GM21526 (cell line): Measurements from ENCODE around the gene OR6C1.
"Not testable (repeated sequence)": the region's sequence is repeated elsewhere in the genome, so short reads cannot be mapped to it uniquely, and the experiment has no call there.

Experiments used
- ATAC-seq: cut with Tn5 transposase; IDR thresholded peaks from one replicate; pipeline ENCODE4 v1.9.1; 2021; ENCODE audit warnings: moderate library complexity; ENCODE audit not compliant: unreplicated experiment, low FRiP score

OR6C1 gene

DNA sequence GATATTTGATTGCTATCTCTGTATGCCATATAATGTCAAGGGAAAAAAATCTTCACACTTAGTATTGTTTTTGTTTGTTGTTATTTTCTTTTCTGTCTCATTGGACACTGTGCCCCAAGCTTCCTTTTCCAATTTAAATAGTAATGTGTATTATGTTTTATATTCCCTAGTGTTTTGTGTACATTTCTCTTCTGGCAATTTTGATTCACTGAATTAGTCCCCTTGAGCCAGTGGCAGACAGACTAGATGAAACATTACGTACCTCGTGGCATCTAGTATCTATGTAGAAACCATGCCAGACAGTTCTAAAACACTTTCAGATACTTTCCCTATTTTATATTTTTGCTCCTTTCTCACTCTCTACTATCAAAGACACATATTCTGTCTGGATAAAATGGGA is at the start of gene OR6C1:
TSS of gene OR6C1 (plus strand) at position 301 of the 400 bp plus-strand sequence. CDS start 6,257 bp downstream, outside the sequence.
- no peak for ATAC-seq

DNA sequence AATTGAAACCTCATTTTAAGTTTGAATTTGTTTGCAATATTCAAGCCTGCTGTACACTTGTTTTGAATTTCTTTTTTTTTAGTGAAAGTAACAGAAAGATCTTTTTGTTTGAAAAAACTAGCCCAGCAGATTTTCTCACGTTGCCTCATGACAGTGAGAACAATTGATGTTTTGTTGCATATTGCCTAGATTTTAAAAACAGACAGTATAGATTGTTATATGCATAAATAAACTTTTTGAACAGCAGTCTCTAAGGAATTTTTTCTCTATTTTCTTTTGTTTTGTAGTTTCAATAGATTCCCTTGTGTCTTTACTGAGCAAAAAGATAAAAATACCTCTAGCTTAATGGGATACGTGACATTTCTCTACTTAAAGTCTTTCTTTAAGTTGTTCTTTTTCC is 33.2 kb upstream of the OR6C1 start:
- no peak for ATAC-seq

DNA sequence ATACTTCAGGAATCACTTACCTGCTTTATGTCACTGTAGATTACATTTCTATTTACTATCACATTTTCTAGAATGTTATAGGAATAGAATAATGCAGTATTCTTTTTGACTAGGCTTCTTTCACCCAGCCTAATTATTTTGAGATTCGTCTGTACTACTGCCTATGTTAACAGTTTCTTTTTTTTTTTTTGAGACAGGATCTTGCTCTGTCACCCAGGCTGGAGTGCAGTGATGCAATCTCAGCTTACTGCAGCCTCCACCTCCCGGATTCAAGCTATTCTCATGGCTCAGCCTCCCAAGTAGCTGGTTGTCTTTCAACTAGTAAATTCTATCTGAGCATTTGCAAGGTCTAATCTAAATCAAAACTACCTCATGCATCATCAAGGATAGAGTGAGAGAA is 24.1 kb upstream of the OR6C1 start:
- ATAC-seq: no peak

DNA sequence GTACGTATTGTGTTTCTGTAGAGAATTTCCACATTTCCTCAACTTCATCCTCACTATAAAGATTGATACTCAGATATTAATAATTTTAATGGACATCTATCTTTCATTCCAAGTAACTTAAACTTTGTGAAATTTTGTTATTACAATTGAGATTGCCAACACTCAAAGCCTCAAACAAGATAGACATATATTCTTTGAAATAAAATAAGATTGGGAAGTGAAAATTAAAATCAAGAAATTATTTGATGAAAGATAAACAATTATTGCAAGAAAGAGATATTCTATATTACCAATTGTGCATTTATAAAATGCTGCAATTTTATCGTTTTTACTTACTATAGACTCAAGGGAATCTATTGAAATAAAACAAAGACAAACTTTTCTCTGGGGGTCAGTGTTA is 17.7 kb upstream of the OR6C1 start, which contains the start of gene OR6C6:
TSS of gene OR6C6 (minus strand) at position 101 of the 400 bp plus-strand sequence. CDS start 1,337 bp downstream, outside the sequence.
- no peak for ATAC-seq

DNA sequence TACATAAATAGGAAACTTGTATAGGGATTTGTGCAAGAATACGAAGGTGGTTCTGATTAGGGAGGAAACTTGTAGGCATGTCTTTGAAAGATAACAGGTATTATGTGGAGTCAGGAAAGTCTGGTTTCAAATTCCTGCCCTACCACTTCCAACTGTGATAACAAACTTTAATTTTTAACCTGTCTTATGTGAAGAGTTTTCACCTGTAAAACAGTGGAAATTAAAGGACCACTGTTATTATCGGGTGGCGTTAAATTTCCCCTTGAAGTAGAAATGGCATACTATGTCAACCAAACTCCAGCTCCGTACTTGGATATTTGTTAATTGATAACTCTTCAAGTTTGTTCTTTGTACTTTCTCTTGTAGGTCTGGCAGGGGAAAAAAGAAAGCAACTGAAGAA is 6.1 kb downstream of the OR6C1 start:
- no peak for ATAC-seq

DNA sequence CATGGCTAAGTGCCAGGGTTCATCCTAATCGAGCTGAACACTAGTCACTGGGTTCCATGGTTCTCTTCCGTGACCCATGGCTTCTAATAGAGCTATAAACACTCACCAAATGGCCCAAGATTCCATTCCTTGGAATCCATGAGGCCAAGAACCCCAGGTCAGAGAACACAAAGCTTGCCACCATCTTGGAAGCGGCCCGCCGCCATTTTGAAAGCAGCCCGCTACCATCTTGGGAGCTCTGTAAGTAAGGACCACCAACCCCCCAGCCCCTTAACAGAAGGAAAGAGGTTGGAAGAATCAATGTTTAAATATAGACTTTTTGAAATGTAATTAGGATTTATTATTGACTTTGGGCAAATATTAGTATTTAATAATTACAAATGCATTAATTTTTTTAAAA is 11.7 kb downstream of the OR6C1 start:
- not testable (repeated sequence) for ATAC-seq

DNA sequence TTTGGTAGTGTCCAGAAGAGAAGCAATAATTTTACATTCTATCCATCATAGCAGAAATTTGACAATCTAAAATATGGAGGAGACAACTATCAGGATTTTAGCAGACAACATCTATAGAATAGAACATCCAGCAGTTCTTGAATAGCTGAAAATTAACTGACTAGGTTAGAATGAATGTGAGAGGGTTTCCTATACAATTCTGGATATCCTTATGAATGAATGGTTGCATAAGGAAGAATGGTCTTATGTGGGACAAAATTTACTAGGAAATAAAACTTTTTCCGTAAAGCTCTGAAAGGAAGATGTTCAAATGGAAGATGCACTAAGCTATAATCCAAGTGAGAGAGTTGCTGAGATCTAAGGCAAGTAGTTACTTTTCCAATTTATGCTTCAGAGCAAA is 16.3 kb downstream of the OR6C1 start, which contains the start of gene OR6C3:
TSS of gene OR6C3 (plus strand) at position 301 of the 400 bp plus-strand sequence. CDS start 955 bp downstream, outside the sequence.
- no peak for ATAC-seq

DNA sequence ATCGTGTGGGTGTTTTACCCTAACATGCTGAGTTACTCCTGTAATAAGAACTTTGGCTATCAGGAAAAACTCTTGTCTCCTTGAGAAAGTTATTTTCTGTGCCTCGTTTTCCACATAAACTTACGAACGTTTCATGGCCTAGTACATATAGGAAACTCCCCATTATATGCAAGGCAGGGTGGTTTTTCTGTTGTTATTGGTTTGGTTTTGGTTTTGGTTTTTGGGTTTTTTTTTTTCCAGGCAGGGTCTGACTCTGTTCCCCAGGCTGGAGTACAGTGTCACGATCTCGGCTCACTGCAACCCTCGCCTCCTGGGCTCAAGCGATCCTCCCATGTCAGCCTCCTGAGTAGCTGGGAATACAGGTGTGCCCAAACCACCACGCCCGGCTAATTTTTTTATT is 21.9 kb downstream of the OR6C1 start:
- ATAC-seq: no peak

DNA sequence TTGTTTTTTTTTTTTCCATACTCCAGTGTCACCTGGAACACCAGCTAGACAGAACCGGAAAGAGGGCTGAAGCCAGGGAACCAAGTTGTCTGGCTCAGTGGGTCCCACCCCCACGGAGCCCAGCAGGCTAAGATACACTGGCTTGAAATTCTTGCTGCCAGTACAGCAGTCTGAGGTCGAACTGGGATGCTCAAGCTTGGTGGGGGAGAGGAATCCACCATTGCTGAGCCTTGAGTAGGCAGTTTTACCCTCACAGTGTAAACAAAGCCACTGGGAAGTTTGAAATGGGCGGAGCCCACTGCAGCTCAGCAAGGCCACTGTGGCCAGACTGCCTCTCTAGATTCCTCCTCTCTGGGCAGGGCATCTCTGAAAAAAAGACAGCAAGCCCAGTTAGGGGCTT is 41.2 kb downstream of the OR6C1 start:
- ATAC-seq: not testable (repeated sequence)

DNA sequence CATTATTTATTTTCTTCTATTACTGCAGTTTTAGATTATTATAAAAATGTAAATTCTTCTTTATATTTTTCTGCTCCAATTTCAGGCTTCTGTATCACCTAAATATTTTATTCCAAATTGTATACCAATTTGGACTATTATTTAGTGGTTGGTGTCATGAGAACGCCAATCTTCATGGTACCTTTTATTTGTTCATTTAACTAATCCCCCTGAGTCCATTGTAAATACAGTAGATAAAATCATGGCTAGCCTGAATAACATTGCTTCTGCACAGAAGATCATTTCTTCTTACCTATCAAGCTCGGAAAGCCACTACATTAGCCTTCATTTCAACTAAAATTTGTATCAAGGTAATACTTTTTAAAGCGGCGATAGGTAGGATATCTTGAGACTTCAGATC is 48.5 kb downstream of the OR6C1 start, which contains the start of gene OR6C75:
TSS of gene OR6C75 (plus strand) at position 301 of the 400 bp plus-strand sequence. CDS start 2,136 bp downstream, outside the sequence.
- no peak for ATAC-seq

DNA sequence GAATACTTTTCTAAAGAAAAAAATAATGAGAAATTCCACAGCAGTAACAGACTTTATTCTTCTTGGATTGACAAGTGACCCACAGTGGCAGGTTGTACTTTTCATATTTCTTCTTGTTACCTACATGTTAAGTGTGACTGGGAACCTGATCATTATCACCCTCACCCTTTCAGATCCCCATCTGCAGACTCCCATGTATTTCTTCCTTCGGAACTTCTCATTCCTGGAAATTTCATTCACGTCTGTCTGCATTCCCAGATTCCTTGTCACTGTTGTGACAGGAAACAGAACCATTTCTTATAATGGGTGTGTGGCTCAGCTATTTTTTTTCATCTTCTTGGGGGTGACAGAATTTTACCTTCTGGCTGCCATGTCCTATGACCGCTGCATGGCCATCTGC is 50.9 kb downstream of the OR6C1 start:
- no peak for ATAC-seq
